Muscle layer of colon (tissue), 2 donors: ENCODE results near the gene RNH1.

Experiments
- H3K27ac ChIP-seq: one replicate; pipeline ENCODE4 v1.7.0; 2013; ENCODE audit warnings: low read depth, mild to moderate bottlenecking, low read length, moderate library complexity
- H3K27me3 ChIP-seq, 2 donors: one replicate each; pipeline ENCODE4 v1.7.0; 2013; ENCODE audit warnings: low read length in 2 of 2, mild to moderate bottlenecking in 2 of 2; ENCODE audit not compliant: insufficient read depth in 2 of 2, control insufficient read depth in 1 of 2
- H3K36me3 ChIP-seq: one replicate; pipeline ENCODE4 v1.7.0; 2013; ENCODE audit warnings: mild to moderate bottlenecking, low read length; ENCODE audit not compliant: insufficient read depth
- H3K4me1 ChIP-seq: one replicate; pipeline ENCODE4 v1.7.0; 2013; ENCODE audit warnings: mild to moderate bottlenecking, low read length; ENCODE audit not compliant: insufficient read depth
- H3K4me3 ChIP-seq, 2 donors: one replicate each; pipeline ENCODE4 v1.7.0; 2013; ENCODE audit warnings: low read length in 2 of 2, low read depth in 1 of 2, mild to moderate bottlenecking in 1 of 2, moderate library complexity in 1 of 2
- H3K9ac ChIP-seq: one replicate; pipeline ENCODE4 v1.7.0; 2013; ENCODE audit warnings: low read length
- H3K9me3 ChIP-seq: one replicate; pipeline ENCODE4 v1.7.0; 2013; ENCODE audit warnings: mild to moderate bottlenecking, low read length
- donor health status: abdominal sarcoma.
- donor health status: Adenocarcinoma of cecum.

Gene RNH1

GRCh38 chr11:501001-501682 is 5.9 kb downstream of the RNH1 start:
- H3K9ac ChIP-seq, result no peak overlapping the region
- no peak overlapping the region for H3K27ac ChIP-seq
- peaks cover 50% of the 10 kb centered on the region for H3K36me3 ChIP-seq

GRCh38 chr11:499201-500076 is 7.6 kb downstream of the RNH1 start:
- no peak overlapping the region for H3K27ac ChIP-seq
- H3K4me3 ChIP-seq, result no peak overlapping the region
- no peaks in the 10 kb centered on the region for H3K9me3 ChIP-seq
- H3K36me3 ChIP-seq, result peaks cover 59% of the 10 kb centered on the region
- H3K4me1 ChIP-seq, result peaks cover 5% of the 10 kb centered on the region
- no peak overlapping the region for H3K9ac ChIP-seq
- H3K27me3 ChIP-seq, result no peaks in the 10 kb centered on the region

More at GRCh38 chr11:501001-501682, 5.9 kb downstream of the RNH1 start:
- Histone ChIP-seq H3K4me3 (no peak overlapping the region), H3K4me1 (peaks cover 21% of the 10 kb centered on the region), H3K9me3 (no peaks in the 10 kb centered on the region), H3K27me3 (no peaks in the 10 kb centered on the region)

- no peaks in the 10 kb centered on the region for H3K27me3 ChIP-seq
- peaks cover under 1% of the 10 kb centered on the region for H3K4me1 ChIP-seq
- no peak overlapping the region for H3K9ac ChIP-seq
- no peak overlapping the region for H3K4me3 ChIP-seq
- H3K36me3 ChIP-seq, result peaks cover 59% of the 10 kb centered on the region
- H3K9me3 ChIP-seq, result no peaks in the 10 kb centered on the region
- no peak overlapping the region for H3K27ac ChIP-seq
Measured at GRCh38 chr11:498297-499181, 8.5 kb downstream of the RNH1 start.

- no peaks in the 10 kb centered on the region for H3K4me1 ChIP-seq
- no peak overlapping the region for H3K27ac ChIP-seq
- no peak overlapping the region for H3K4me3 ChIP-seq
- no peaks in the 10 kb centered on the region for H3K9me3 ChIP-seq
- no peak overlapping the region for H3K9ac ChIP-seq
- H3K27me3 ChIP-seq, result no peaks in the 10 kb centered on the region
- H3K36me3 ChIP-seq, result peaks cover 59% of the 10 kb centered on the region
Measured at GRCh38 chr11:497565-498296, 9.3 kb downstream of the RNH1 start.

GRCh38 chr11:496834-497564 is 10.0 kb downstream of the RNH1 start:
- H3K4me1 ChIP-seq, result no peaks in the 10 kb centered on the region
- H3K36me3 ChIP-seq, result peaks cover 59% of the 10 kb centered on the region
- H3K9ac ChIP-seq, result no peak overlapping the region
- no peaks in the 10 kb centered on the region for H3K27me3 ChIP-seq
- no peak overlapping the region for H3K27ac ChIP-seq
- H3K9me3 ChIP-seq, result no peaks in the 10 kb centered on the region
- H3K4me3 ChIP-seq, result no peak overlapping the region

- Histone ChIP-seq H3K9me3 (no peaks in the 10 kb centered on the region), H3K4me3 (no peak overlapping the region), H3K9ac (no peak overlapping the region), H3K27me3 (no peaks in the 10 kb centered on the region), H3K36me3 (peaks cover 50% of the 10 kb centered on the region), H3K4me1 (no peaks in the 10 kb centered on the region), H3K27ac (no peak overlapping the region)
Measured at GRCh38 chr11:495537-495931, 11.5 kb downstream of the RNH1 start.

- Histone ChIP-seq H3K27ac (no peak overlapping the region), H3K9ac (no peak overlapping the region), H3K27me3 (no peaks in the 10 kb centered on the region), H3K9me3 (no peaks in the 10 kb centered on the region), H3K4me1 (no peaks in the 10 kb centered on the region), H3K4me3 (no peak overlapping the region), H3K36me3 (peaks cover 45% of the 10 kb centered on the region)
Measured at GRCh38 chr11:494761-495536, 12.1 kb downstream of the RNH1 start.

GRCh38 chr11:492427-493226 is 14.4 kb downstream of the RNH1 start:
- H3K27ac ChIP-seq, result no peak overlapping the region
- H3K36me3 ChIP-seq, result peaks cover 25% of the 10 kb centered on the region
- no peak overlapping the region for H3K4me3 ChIP-seq

GRCh38 chr11:491358-491757 is 15.7 kb downstream of the RNH1 start:
- Histone ChIP-seq H3K9me3 (no peaks in the 10 kb centered on the region), H3K36me3 (peaks cover 13% of the 10 kb centered on the region), H3K27me3 (no peaks in the 10 kb centered on the region), H3K27ac (no peak overlapping the region), H3K4me1 (no peaks in the 10 kb centered on the region), H3K4me3 (no peak overlapping the region), H3K9ac (no peak overlapping the region)

More at GRCh38 chr11:492427-493226, 14.4 kb downstream of the RNH1 start:
- no peak overlapping the region for H3K9ac ChIP-seq
- H3K4me1 ChIP-seq, result no peaks in the 10 kb centered on the region
- no peaks in the 10 kb centered on the region for H3K27me3 ChIP-seq
- no peaks in the 10 kb centered on the region for H3K9me3 ChIP-seq
